Osteoblast (primary cell): ENCODE results near the gene DIP2B. TPM values are rescaled to one million over a fixed set of nuclear protein-coding genes. Genes with fewer than 3 reads are reported as not detected.

ENCODE experiments used
- DNase-seq: peaks from one replicate; pipeline ENCODE4 v3.0.0; 2011; ENCODE audit warnings: low spot score, mixed read lengths; ENCODE audit not compliant: insufficient read length; ENCODE audit errors: missing footprints
- H2AFZ ChIP-seq: 2 replicates; pipeline ENCODE4 v1.6.0; 2011; ENCODE audit warnings: mild to moderate bottlenecking, low read length
- H3K27ac ChIP-seq: 2 replicates; pipeline ENCODE4 v1.5.1; 2011; ENCODE audit warnings: mild to moderate bottlenecking, low read depth, low read length, moderate library complexity
- H3K27me3 ChIP-seq: 2 replicates; pipeline ENCODE4 v1.6.0; 2012; ENCODE audit warnings: mild to moderate bottlenecking, control low read depth, inconsistent platforms, low read length, moderate library complexity; ENCODE audit not compliant: insufficient read depth
- H3K36me3 ChIP-seq: 2 replicates; pipeline ENCODE4 v1.5.1; 2011; ENCODE audit warnings: mild to moderate bottlenecking, low read length, control low read depth, moderate library complexity; ENCODE audit not compliant: insufficient read depth
- H3K4me1 ChIP-seq: 2 replicates; pipeline ENCODE4 v1.5.1; 2011; ENCODE audit warnings: mild to moderate bottlenecking, low read length, control low read depth, moderate library complexity; ENCODE audit not compliant: insufficient read depth
- H3K4me2 ChIP-seq: 2 replicates; pipeline ENCODE4 v1.6.0; 2011; ENCODE audit warnings: mild to moderate bottlenecking, low read length; ENCODE audit not compliant: insufficient read depth
- H3K4me3 ChIP-seq: fragments of 200-600 bp; sonication (generic); 3 replicates; pipeline ENCODE4 v1.5.1; 2012; ENCODE audit warnings: mild to moderate bottlenecking, low read length, inconsistent platforms; ENCODE audit not compliant: insufficient read depth
- H3K79me2 ChIP-seq: 2 replicates; pipeline ENCODE4 v1.6.0; 2012; ENCODE audit warnings: mild to moderate bottlenecking, low read length, control low read depth, inconsistent platforms; ENCODE audit not compliant: insufficient read depth
- H3K9me3 ChIP-seq: 2 replicates; pipeline ENCODE4 v1.5.1; 2011; ENCODE audit warnings: low read depth, low read length, control low read depth
- H4K20me1 ChIP-seq: 2 replicates; pipeline ENCODE4 v1.6.0; 2012; ENCODE audit warnings: mild to moderate bottlenecking, low read length, control low read depth; ENCODE audit not compliant: insufficient read depth
- CTCF ChIP-seq: IDR thresholded peaks from 2 replicates; pipeline ENCODE4 v1.5.1; 2011; ENCODE audit warnings: mild to moderate bottlenecking, low read depth, low read length, moderate library complexity; ENCODE audit errors: extremely low read depth
- total RNA-seq: library from RNA; depleted of rRNA; stranded (reverse); fragments of >200 nt; gene quantifications from 2 replicates; pipeline ENCODE4 v1.2.3, GENCODE V29; 2012

Gene DIP2B
- total RNA-seq, 1 donor = 28.2 TPM

GRCh38 chr12:50615907-50616296, 111.1 kb downstream of the DIP2B start:
- peaks cover 29% of the 10 kb centered on the region for H3K79me2 ChIP-seq
- H3K27ac ChIP-seq = no peak overlapping the region
- H3K27me3 ChIP-seq = no peaks in the 10 kb centered on the region
- no peaks in the 10 kb centered on the region for H3K36me3 ChIP-seq
- DNase-seq = no peak
- no peaks in the 10 kb centered on the region for H4K20me1 ChIP-seq
- H3K4me3 ChIP-seq = no peak overlapping the region
- no peak overlapping the region for H2AFZ ChIP-seq
- H3K9me3 ChIP-seq = no peaks in the 10 kb centered on the region
- H3K4me2 ChIP-seq = no peak overlapping the region
- TF ChIP-seq CTCF = no peak
- peaks cover 40% of the 10 kb centered on the region for H3K4me1 ChIP-seq

- H3K79me2 ChIP-seq = peaks cover 37% of the 10 kb centered on the region
- no peaks in the 10 kb centered on the region for H4K20me1 ChIP-seq
- no peaks in the 10 kb centered on the region for H3K9me3 ChIP-seq
Observed at GRCh38 chr12:50617657-50618056, 112.9 kb downstream of the DIP2B start.

GRCh38 chr12:50618864-50619609, 114.3 kb downstream of the DIP2B start:
- Histone ChIP-seq H3K27ac (no peak overlapping the region), H2AFZ (no peak overlapping the region), H3K4me2 (peak overlapping the region; percentile 7), H3K36me3 (no peaks in the 10 kb centered on the region), H3K79me2 (peaks cover 39% of the 10 kb centered on the region), H3K4me1 (peaks cover 40% of the 10 kb centered on the region), H3K27me3 (no peaks in the 10 kb centered on the region), H3K4me3 (no peak overlapping the region), H4K20me1 (no peaks in the 10 kb centered on the region), H3K9me3 (no peaks in the 10 kb centered on the region)
- DNase-seq = peak; percentile 63
- no peak for TF ChIP-seq CTCF

More at GRCh38 chr12:50617657-50618056, 112.9 kb downstream of the DIP2B start:
- TF ChIP-seq CTCF = no peak
- Histone ChIP-seq H3K4me3 (no peak overlapping the region), H3K27me3 (no peaks in the 10 kb centered on the region), H3K4me2 (no peak overlapping the region), H3K27ac (no peak overlapping the region), H2AFZ (no peak overlapping the region), H3K4me1 (peaks cover 51% of the 10 kb centered on the region), H3K36me3 (no peaks in the 10 kb centered on the region)
- DNase-seq = no peak

GRCh38 chr12:50619610-50619958, 114.8 kb downstream of the DIP2B start:
- Histone ChIP-seq H3K4me3 (no peak overlapping the region), H3K36me3 (no peaks in the 10 kb centered on the region), H3K27ac (peak overlapping the region; percentile 71), H4K20me1 (no peaks in the 10 kb centered on the region), H3K27me3 (no peaks in the 10 kb centered on the region), H2AFZ (no peak overlapping the region), H3K4me1 (peaks cover 34% of the 10 kb centered on the region), H3K79me2 (peaks cover 39% of the 10 kb centered on the region), H3K4me2 (peak overlapping the region; percentile 7), H3K9me3 (no peaks in the 10 kb centered on the region)
- TF ChIP-seq CTCF = no peak
- no peak for DNase-seq
